Parathyroid adenoma (tissue), 2 donors: Measurements from ENCODE around the gene TMEM74B.

Experiments used
- H2AFZ ChIP-seq: fragments of 300-600 bp; sonication (generic); one replicate; pipeline ENCODE4 v1.7.0; 2017; ENCODE audit warnings: antibody characterized with exemption, mild to moderate bottlenecking
- H3K27ac ChIP-seq: fragments of 300-600 bp; sonication (generic); one replicate; pipeline ENCODE4 v1.7.0; 2017
- H3K27me3 ChIP-seq: fragments of 300-600 bp; sonication (generic); one replicate; pipeline ENCODE4 v1.7.0; 2017; ENCODE audit warnings: low read length; ENCODE audit not compliant: control insufficient read depth, insufficient read depth
- H3K36me3 ChIP-seq: fragments of 300-600 bp; sonication (generic); one replicate; pipeline ENCODE4 v1.7.0; 2017; ENCODE audit warnings: low read length; ENCODE audit not compliant: control insufficient read depth, insufficient read depth
- H3K4me1 ChIP-seq: fragments of 300-600 bp; sonication (generic); one replicate; pipeline ENCODE4 v1.7.0; 2017; ENCODE audit warnings: control low read depth
- H3K4me2 ChIP-seq: fragments of 300-600 bp; sonication (generic); one replicate; pipeline ENCODE4 v1.7.0; 2017; ENCODE audit warnings: low read length
- H3K4me3 ChIP-seq: fragments of 300-600 bp; sonication (generic); one replicate; pipeline ENCODE4 v1.7.0; 2017; ENCODE audit warnings: low read depth, low read length
- H3K79me2 ChIP-seq: fragments of 300-600 bp; sonication (generic); one replicate; pipeline ENCODE4 v1.7.0; 2017; ENCODE audit warnings: control low read depth
- H3K9ac ChIP-seq: fragments of 300-600 bp; sonication (generic); one replicate; pipeline ENCODE4 v1.7.0; 2017; ENCODE audit warnings: mild to moderate bottlenecking
- H3K9me3 ChIP-seq: fragments of 300-600 bp; sonication (generic); one replicate; pipeline ENCODE4 v1.7.0; 2017; ENCODE audit warnings: low read length; ENCODE audit not compliant: control insufficient read depth
- CTCF ChIP-seq: fragments of 300-600 bp; sonication (generic); IDR thresholded peaks from one replicate; pipeline ENCODE4 v1.7.0; 2017; ENCODE audit warnings: antibody characterized with exemption, mild to moderate bottlenecking
- donor health status: primary hyperparathyroidism.

TMEM74B gene

GRCh38 chr20:1160991-1161390, 23.8 kb downstream of the TMEM74B start:
- Histone ChIP-seq H3K36me3 (no peaks in the 10 kb centered on the region), H3K4me3 (no peak overlapping the region)

GRCh38 chr20:1160496-1160895, 24.3 kb downstream of the TMEM74B start:
- TF ChIP-seq CTCF = no peak
- Histone ChIP-seq H3K79me2 (peaks cover 3% of the 10 kb centered on the region), H3K36me3 (no peaks in the 10 kb centered on the region), H3K4me1 (no peaks in the 10 kb centered on the region), H3K27ac (no peak overlapping the region), H3K9ac (no peak overlapping the region), H2AFZ (no peak overlapping the region), H3K4me2 (no peak overlapping the region), H3K9me3 (no peaks in the 10 kb centered on the region), H3K4me3 (no peak overlapping the region), H3K27me3 (no peaks in the 10 kb centered on the region)

More at GRCh38 chr20:1160991-1161390, 23.8 kb downstream of the TMEM74B start:
- H3K4me2 ChIP-seq = no peak overlapping the region
- H3K79me2 ChIP-seq = peaks cover 3% of the 10 kb centered on the region
- H3K27ac ChIP-seq = no peak overlapping the region
- no peak overlapping the region for H3K9ac ChIP-seq
- no peak for TF ChIP-seq CTCF
- no peak overlapping the region for H2AFZ ChIP-seq
- H3K27me3 ChIP-seq = no peaks in the 10 kb centered on the region
- H3K9me3 ChIP-seq = no peaks in the 10 kb centered on the region
- no peaks in the 10 kb centered on the region for H3K4me1 ChIP-seq

GRCh38 chr20:1155342-1155741, 29.4 kb downstream of the TMEM74B start:
- no peaks in the 10 kb centered on the region for H3K36me3 ChIP-seq
- H3K4me3 ChIP-seq = no peak overlapping the region
- no peak for TF ChIP-seq CTCF
- no peaks in the 10 kb centered on the region for H3K27me3 ChIP-seq
- no peaks in the 10 kb centered on the region for H3K4me1 ChIP-seq
- no peak overlapping the region for H3K27ac ChIP-seq
- no peaks in the 10 kb centered on the region for H3K9me3 ChIP-seq
- no peaks in the 10 kb centered on the region for H3K79me2 ChIP-seq
- no peak overlapping the region for H3K4me2 ChIP-seq
- no peak overlapping the region for H3K9ac ChIP-seq
- no peak overlapping the region for H2AFZ ChIP-seq

DNA sequence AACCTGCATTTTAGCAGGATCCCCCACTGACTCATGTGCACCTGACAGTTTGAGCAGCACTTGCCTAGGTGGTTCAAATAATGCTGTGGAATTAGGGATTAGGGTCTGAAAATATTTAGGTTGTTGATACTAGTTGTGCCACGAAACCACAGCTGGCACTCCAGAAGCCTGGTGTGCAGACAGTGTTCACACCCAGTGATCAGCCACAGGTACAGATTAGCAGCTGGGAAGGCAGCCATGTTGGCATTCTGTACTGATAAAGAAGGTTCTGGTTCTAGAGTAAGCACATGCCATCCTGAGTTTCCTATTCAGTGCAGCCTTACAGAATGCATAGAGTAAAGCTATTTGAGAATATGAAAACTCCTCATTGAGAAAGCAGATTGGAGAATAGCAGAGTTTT, 30.1 kb downstream of the TMEM74B start:
- H3K9ac ChIP-seq = no peak overlapping the region
- H3K4me1 ChIP-seq = no peaks in the 10 kb centered on the region
- H3K36me3 ChIP-seq = no peaks in the 10 kb centered on the region
- H3K4me2 ChIP-seq = no peak overlapping the region
- H3K4me3 ChIP-seq = no peak overlapping the region
- H3K79me2 ChIP-seq = peaks cover 3% of the 10 kb centered on the region
- no peak overlapping the region for H2AFZ ChIP-seq
- TF ChIP-seq CTCF = no peak
- H3K27me3 ChIP-seq = no peaks in the 10 kb centered on the region
- H3K27ac ChIP-seq = no peak overlapping the region
- H3K9me3 ChIP-seq = no peaks in the 10 kb centered on the region

GRCh38 chr20:1154226-1154625, 30.6 kb downstream of the TMEM74B start:
- H3K4me1 ChIP-seq = no peaks in the 10 kb centered on the region
- H3K9me3 ChIP-seq = no peaks in the 10 kb centered on the region
- H3K79me2 ChIP-seq = peaks cover 5% of the 10 kb centered on the region
- H3K27ac ChIP-seq = no peak overlapping the region
- TF ChIP-seq CTCF = no peak
- H3K27me3 ChIP-seq = no peaks in the 10 kb centered on the region
- no peaks in the 10 kb centered on the region for H3K36me3 ChIP-seq
- H3K4me2 ChIP-seq = no peak overlapping the region
- H2AFZ ChIP-seq = no peak overlapping the region
- no peak overlapping the region for H3K4me3 ChIP-seq
- no peak overlapping the region for H3K9ac ChIP-seq
